IPS DF 6.9 (cell line): Measurements from ENCODE around the gene LDB3.

Experiments
- DNase-seq: peaks from one replicate; pipeline ENCODE4 v3.0.0-alpha.2; 2013; ENCODE audit warnings: low read depth, low spot score
- H3K27ac ChIP-seq: one replicate; pipeline ENCODE4 v1.5.1; 2013; ENCODE audit warnings: low read length, control low read depth
- H3K27me3 ChIP-seq: 2 replicates; pipeline ENCODE4 v1.6.1; 2013; ENCODE audit warnings: mild to moderate bottlenecking, low read length; ENCODE audit not compliant: control insufficient read depth, insufficient read depth
- H3K36me3 ChIP-seq: 2 replicates; pipeline ENCODE4 v1.6.1; 2013; ENCODE audit warnings: low read length; ENCODE audit not compliant: control insufficient read depth, insufficient read depth
- H3K4me1 ChIP-seq: 2 replicates; pipeline ENCODE4 v1.6.1; 2013; ENCODE audit warnings: low read length; ENCODE audit not compliant: control insufficient read depth, insufficient read depth
- H3K4me3 ChIP-seq: 2 replicates; pipeline ENCODE4 v1.5.1; 2013; ENCODE audit warnings: mild to moderate bottlenecking, low read length
- H3K9me3 ChIP-seq: 2 replicates; pipeline ENCODE4 v1.6.1; 2013; ENCODE audit warnings: low read length, inconsistent platforms; ENCODE audit not compliant: control insufficient read depth, insufficient read depth
- WGBS: extraction: QIAGEN DNeasy Blood & Tissue Kit; methylation state at CpG from one replicate; pipeline ENCODE4 v1.1.7; 2013; ENCODE audit warnings: mixed read lengths, missing lambda C conversion rate; ENCODE audit not compliant: insufficient read length, insufficient coverage; 5-methylcytosine and 5-hydroxymethylcytosine counted together

LDB3 gene, protein sequence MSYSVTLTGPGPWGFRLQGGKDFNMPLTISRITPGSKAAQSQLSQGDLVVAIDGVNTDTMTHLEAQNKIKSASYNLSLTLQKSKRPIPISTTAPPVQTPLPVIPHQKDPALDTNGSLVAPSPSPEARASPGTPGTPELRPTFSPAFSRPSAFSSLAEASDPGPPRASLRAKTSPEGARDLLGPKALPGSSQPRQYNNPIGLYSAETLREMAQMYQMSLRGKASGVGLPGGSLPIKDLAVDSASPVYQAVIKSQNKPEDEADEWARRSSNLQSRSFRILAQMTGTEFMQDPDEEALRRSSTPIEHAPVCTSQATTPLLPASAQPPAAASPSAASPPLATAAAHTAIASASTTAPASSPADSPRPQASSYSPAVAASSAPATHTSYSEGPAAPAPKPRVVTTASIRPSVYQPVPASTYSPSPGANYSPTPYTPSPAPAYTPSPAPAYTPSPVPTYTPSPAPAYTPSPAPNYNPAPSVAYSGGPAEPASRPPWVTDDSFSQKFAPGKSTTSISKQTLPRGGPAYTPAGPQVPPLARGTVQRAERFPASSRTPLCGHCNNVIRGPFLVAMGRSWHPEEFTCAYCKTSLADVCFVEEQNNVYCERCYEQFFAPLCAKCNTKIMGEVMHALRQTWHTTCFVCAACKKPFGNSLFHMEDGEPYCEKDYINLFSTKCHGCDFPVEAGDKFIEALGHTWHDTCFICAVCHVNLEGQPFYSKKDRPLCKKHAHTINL

GRCh38 chr10:86668297-86669165, at the start of gene LDB3:
LDB3 (plus strand) TSS chr10:86668511; CDS start chr10:86668692, 181 bp downstream.
- peaks cover 11% of the 10 kb centered on the region; the same call in 1 of the 2 replicates for H3K4me1 ChIP-seq
- H3K36me3 ChIP-seq = no peaks in the 10 kb centered on the region
- DNase-seq = no peak
- no CpG with 5 or more reads among the region's 23 CpGs for WGBS
- no peaks in the 10 kb centered on the region for H3K27me3 ChIP-seq
- no peak within 1 kb of the TSS for H3K27ac ChIP-seq
- H3K9me3 ChIP-seq = no peaks in the 10 kb centered on the region
- no peak within 1 kb of the TSS for H3K4me3 ChIP-seq

GRCh38 chr10:86628311-86628710, 40.0 kb upstream of the LDB3 start:
- H3K27ac ChIP-seq = no peak overlapping the region
- H3K9me3 ChIP-seq = no peaks in the 10 kb centered on the region
- H3K36me3 ChIP-seq = no peaks in the 10 kb centered on the region
- peaks cover 3% of the 10 kb centered on the region; the same call in 1 of the 2 replicates for H3K27me3 ChIP-seq
- no peaks in the 10 kb centered on the region; the same call in none of the 2 replicates for H3K4me1 ChIP-seq
- H3K4me3 ChIP-seq = no peak overlapping the region
- no peak for DNase-seq
- WGBS = no CpG with 5 or more reads among the region's 2 CpGs

- Histone ChIP-seq H3K4me1 (no peaks in the 10 kb centered on the region; the same call in none of the 2 replicates), H3K9me3 (no peaks in the 10 kb centered on the region), H3K4me3 (no peak overlapping the region), H3K27ac (no peak overlapping the region), H3K27me3 (peaks cover 3% of the 10 kb centered on the region; the same call in 1 of the 2 replicates), H3K36me3 (no peaks in the 10 kb centered on the region)
- DNase-seq = no peak
- WGBS = no CpG with 5 or more reads among the region's 2 CpGs
Observed at GRCh38 chr10:86630079-86630478, 38.2 kb upstream of the LDB3 start.

- H3K36me3 ChIP-seq = no peaks in the 10 kb centered on the region
- no peak overlapping the region for H3K27ac ChIP-seq
- H3K27me3 ChIP-seq = peaks cover 3% of the 10 kb centered on the region; the same call in 1 of the 2 replicates
- peak overlapping the region; percentile 36; the same call in 1 of the 2 replicates for H3K4me3 ChIP-seq
- peak; percentile 35 for DNase-seq
- no CpG with 5 or more reads among the region's 49 CpGs for WGBS
- H3K4me1 ChIP-seq = no peaks in the 10 kb centered on the region; the same call in none of the 2 replicates
- no peaks in the 10 kb centered on the region for H3K9me3 ChIP-seq
Observed at GRCh38 chr10:86632009-86632800, 36.1 kb upstream of the LDB3 start.

- DNase-seq = no peak
- Histone ChIP-seq H3K27ac (no peak overlapping the region), H3K27me3 (peaks cover 3% of the 10 kb centered on the region; the same call in 1 of the 2 replicates), H3K4me1 (no peaks in the 10 kb centered on the region; the same call in none of the 2 replicates), H3K36me3 (no peaks in the 10 kb centered on the region), H3K9me3 (no peaks in the 10 kb centered on the region), H3K4me3 (no peak overlapping the region)
- no CpG with 5 or more reads among the region's 5 CpGs for WGBS
Observed at GRCh38 chr10:86632951-86633350, 35.4 kb upstream of the LDB3 start.

DNA sequence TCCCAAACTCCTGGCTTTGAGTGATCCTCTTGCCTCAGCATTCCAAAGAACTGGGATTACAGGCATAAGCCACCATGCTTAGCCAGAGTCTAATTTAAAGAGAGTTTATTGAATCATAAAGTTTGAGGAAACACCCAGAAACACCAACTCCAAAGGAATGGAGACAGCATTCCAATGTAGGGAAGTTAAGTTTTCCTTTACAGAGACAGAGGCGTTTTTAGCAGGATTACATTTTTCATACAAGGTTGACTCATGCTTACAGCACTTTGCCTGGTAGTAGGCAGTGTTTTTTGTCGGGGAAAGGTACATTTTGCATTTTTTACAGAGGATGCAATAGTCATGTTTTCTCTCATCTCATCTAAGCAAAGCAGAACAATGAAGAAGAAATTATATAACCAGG, 32.9 kb upstream of the LDB3 start:
- no peaks in the 10 kb centered on the region; the same call in none of the 2 replicates for H3K4me1 ChIP-seq

GRCh38 chr10:86636311-86636710, 32.0 kb upstream of the LDB3 start:
- Histone ChIP-seq H3K27ac (no peak overlapping the region), H3K4me1 (no peaks in the 10 kb centered on the region; the same call in none of the 2 replicates), H3K36me3 (no peaks in the 10 kb centered on the region), H3K4me3 (no peak overlapping the region), H3K27me3 (peaks cover 3% of the 10 kb centered on the region; the same call in 1 of the 2 replicates), H3K9me3 (no peaks in the 10 kb centered on the region)
- no CpG with 5 or more reads among the region's 2 CpGs for WGBS
- no peak for DNase-seq

More for the DNA sequence above, 32.9 kb upstream of the LDB3 start:
- WGBS = no CpG with 5 or more reads among the region's 2 CpGs
- H3K27ac ChIP-seq = no peak overlapping the region
- no peak for DNase-seq
- no peaks in the 10 kb centered on the region for H3K9me3 ChIP-seq
- no peak overlapping the region for H3K4me3 ChIP-seq
- H3K27me3 ChIP-seq = peaks cover 3% of the 10 kb centered on the region; the same call in 1 of the 2 replicates
- H3K36me3 ChIP-seq = no peaks in the 10 kb centered on the region

GRCh38 chr10:86642021-86642420, 26.3 kb upstream of the LDB3 start:
- H3K36me3 ChIP-seq = no peaks in the 10 kb centered on the region
- no peaks in the 10 kb centered on the region for H3K4me1 ChIP-seq
- no peak overlapping the region for H3K4me3 ChIP-seq
- H3K27ac ChIP-seq = no peak overlapping the region
- no peaks in the 10 kb centered on the region for H3K27me3 ChIP-seq
- no peak for DNase-seq
- H3K9me3 ChIP-seq = no peaks in the 10 kb centered on the region

- H3K9me3 ChIP-seq = no peaks in the 10 kb centered on the region
- no peaks in the 10 kb centered on the region for H3K36me3 ChIP-seq
- no peak overlapping the region for H3K4me3 ChIP-seq
- H3K4me1 ChIP-seq = no peaks in the 10 kb centered on the region
- no CpG with 5 or more reads among the region's 5 CpGs for WGBS
- H3K27me3 ChIP-seq = no peaks in the 10 kb centered on the region
- no peak overlapping the region for H3K27ac ChIP-seq
- no peak for DNase-seq
Observed at GRCh38 chr10:86642499-86642898, 25.8 kb upstream of the LDB3 start.
